Spleen (tissue), 11 donors: ENCODE results near the gene SYNJ1. TPM values are rescaled to one million over a fixed set of nuclear protein-coding genes. Genes with fewer than 3 reads are reported as not detected.

Source experiments
- DNase-seq: peaks from one replicate; pipeline ENCODE4 v3.0.0-alpha.2; 2020
- H3K27ac ChIP-seq, 8 donors: fragments of 200-600 bp; sonication (generic) in 7 of 8; 1 replicate in 4 of 8; 2 replicates in 4 of 8; pipeline versions ENCODE4 v1.5.0 to v1.8.0; 2016 to 2021; ENCODE audit warnings: inconsistent platforms in 4 of 8, mild to moderate bottlenecking in 4 of 8, moderate library complexity in 1 of 8
- H3K27me3 ChIP-seq, 7 donors: fragments of 200-600 bp; sonication (generic) in 6 of 7; replicated peaks in 1 of 7; 1 replicate in 4 of 7; 2 replicates in 3 of 7; pipeline versions ENCODE4 v1.5.0 to v1.8.0; 2016 to 2021; ENCODE audit warnings: inconsistent platforms in 3 of 7, mild to moderate bottlenecking in 1 of 7
- H3K36me3 ChIP-seq, 6 donors: fragments of 200-600 bp; sonication (generic) in 5 of 6; 1 replicate in 4 of 6; 2 replicates in 2 of 6; pipeline versions ENCODE4 v1.5.0 to v1.8.0; 2016 to 2021; ENCODE audit warnings: inconsistent platforms in 2 of 6
- H3K4me1 ChIP-seq, 6 donors: fragments of 200-600 bp; sonication (generic) in 5 of 6; 1 replicate in 3 of 6; 2 replicates in 3 of 6; pipeline versions ENCODE4 v1.5.0 to v1.8.0; 2016 to 2021; ENCODE audit warnings: inconsistent platforms in 3 of 6
- H3K4me3 ChIP-seq, 8 donors: fragments of 200-600 bp; sonication (generic) in 7 of 8; 1 replicate in 4 of 8; 2 replicates in 4 of 8; pipeline versions ENCODE4 v1.5.0 to v1.8.0; 2016 to 2021; ENCODE audit warnings: inconsistent platforms in 4 of 8, mild to moderate bottlenecking in 4 of 8, moderate library complexity in 2 of 8
- H3K9me3 ChIP-seq, 8 donors: fragments of 200-600 bp; sonication (generic) in 7 of 8; 1 replicate in 4 of 8; 2 replicates in 4 of 8; pipeline versions ENCODE4 v1.5.0 to v1.8.0; 2016 to 2021; ENCODE audit warnings: inconsistent platforms in 4 of 8
- CTCF ChIP-seq, 11 experiments: fragments of 200-600 bp in 7 of 11; fragments of 450-650 bp in 4 of 11; sonication (generic) in 4 of 11; IDR thresholded peaks in 8 of 11; conservative IDR thresholded peaks in 3 of 11; 1 replicate in 7 of 11; 2 replicates in 4 of 11; pipeline versions ENCODE4 v1.4.0 to v1.8.0; 2016 to 2021; ENCODE audit warnings: antibody characterized with exemption in 11 of 11, inconsistent platforms in 4 of 11, mild to moderate bottlenecking in 1 of 11
- POLR2A ChIP-seq, 3 donors: fragments of 450-650 bp; IDR thresholded peaks; one replicate each; pipeline ENCODE4 v1.5.1; 2017; ENCODE audit warnings: antibody characterized with exemption in 3 of 3, mild to moderate bottlenecking in 1 of 3
- POLR2AphosphoS5 ChIP-seq, 3 donors: sonication (generic); formaldehyde crosslinking; IDR thresholded peaks; one replicate each; pipeline ENCODE4 v1.5.1; 2017; ENCODE audit warnings: antibody characterized with exemption in 3 of 3
- WGBS, 5 donors: extraction: QIAGEN DNeasy Blood & Tissue Kit in 3 of 5; methylation state at CpG; one replicate each; pipeline versions ENCODE4 v1.1.5 to v1.1.7; 2013 to 2018; 5-methylcytosine and 5-hydroxymethylcytosine counted together
- intact Hi-C: fragments of 100-400 bp; cut with DNase I; formaldehyde crosslinking; loops from one replicate; pipeline ENCODE4 v1.15.0; 2023; ENCODE audit warnings: low total_unique reads
- polyA plus RNA-seq, 3 donors: library from polyadenylated mRNA; stranded (reverse); fragments of 200-250 nt; gene quantifications; one replicate each; pipeline ENCODE4 v1.2.1, GENCODE V29; 2013
- total RNA-seq, 7 donors: library from RNA; depleted of rRNA in 3 of 7; stranded (reverse); fragments of >200 nt in 3 of 7; fragmentation: NEBNext Ultra II Directional in 4 of 7; extraction: Animal tissue kit (Norgen Biotek cat#: 25700) in 4 of 7; gene quantifications; one replicate each; pipeline versions ENCODE4 v1.1.0 to v1.2.1, GENCODE V29; 2016 to 2021
- donor health status: healthy with polysubstance abuse.
- donor health status: DM: no; HTN: no; CAD: no; lungs with moderate emphysema.
- donor health status: DM: no; HTN: no; CAD: no.
- donor health status: Bipolar disorder and iron deficiency.
- donor health status: healthy.
- donor health status: DM: no; HTN: no; CAD: no.
- donor health status: DM: yes; HTN: yes; CAD: no.

The SYNJ1 gene
- total and polyA plus RNA-seq, 10 donors = 3.3 to 30.3 (median 18.7) TPM

- no peak overlapping the region for H3K27ac ChIP-seq
- peaks cover 0 to 85% (median 51%) of the 10 kb centered on the region in 6 donors for H3K36me3 ChIP-seq
- intact Hi-C loops = no loop called here
- H3K4me3 ChIP-seq = no peak overlapping the region
- no peaks in the 10 kb centered on the region for H3K27me3 ChIP-seq
- no peak for DNase-seq
- no peak for TF ChIP-seq POLR2A (IDR thresholded peaks at IDR 0.05)
- WGBS, 5 donors = 77 to 91% (median 79%) methylated on average over 1 of the region's 1 CpG
- H3K4me1 ChIP-seq = peaks cover 7 to 56% (median 30%) of the 10 kb centered on the region in 6 donors
- no peaks in the 10 kb centered on the region for H3K9me3 ChIP-seq
Measured at GRCh38 chr21:32764186-32764585, 36.4 kb upstream of the SYNJ1 start.

- intact Hi-C loops = no loop called here
- Histone ChIP-seq H3K9me3 (no peaks in the 10 kb centered on the region), H3K27ac (no peak overlapping the region), H3K4me1 (no peaks in the 10 kb centered on the region), H3K36me3 (peaks cover 0 to 100% (median 82%) of the 10 kb centered on the region in 6 donors), H3K4me3 (no peak overlapping the region), H3K27me3 (no peaks in the 10 kb centered on the region)
- DNase-seq = no peak
- 82 to 100% (median 93%) methylated on average over 1 of the region's 1 CpG for WGBS, 5 donors
- no peak for TF ChIP-seq POLR2A (IDR thresholded peaks at IDR 0.05)
- TF ChIP-seq CTCF (IDR thresholded peaks at IDR 0.05 in 8 of 11, conservative IDR thresholded peaks at IDR 0.05 in 3 of 11) = no peak
- TF ChIP-seq POLR2AphosphoS5 (IDR thresholded peaks at IDR 0.05) = no peak
Measured at GRCh38 chr21:32757804-32758203, 30.0 kb upstream of the SYNJ1 start.

- Histone ChIP-seq H3K4me1 (no peaks in the 10 kb centered on the region), H3K27ac (no peak overlapping the region), H3K27me3 (no peaks in the 10 kb centered on the region), H3K4me3 (no peak overlapping the region), H3K36me3 (peaks cover 0 to 100% (median 73%) of the 10 kb centered on the region in 6 donors), H3K9me3 (no peaks in the 10 kb centered on the region)
- intact Hi-C loops = no loop called here
- no peak for DNase-seq
- 92 to 100% (median 96%) methylated on average over 1 of the region's 1 CpG for WGBS, 5 donors
- no peak for TF ChIP-seq POLR2A (IDR thresholded peaks at IDR 0.05)
- no peak for TF ChIP-seq CTCF (IDR thresholded peaks at IDR 0.05 in 8 of 11, conservative IDR thresholded peaks at IDR 0.05 in 3 of 11)
- no peak for TF ChIP-seq POLR2AphosphoS5 (IDR thresholded peaks at IDR 0.05)
Measured at GRCh38 chr21:32756096-32756495, 28.3 kb upstream of the SYNJ1 start.

- DNase-seq = no peak
- H3K27ac ChIP-seq = no peak overlapping the region
- intact Hi-C loops = no loop called here
- H3K36me3 ChIP-seq = peaks cover 0 to 100% (median 74%) of the 10 kb centered on the region in 6 donors
- H3K9me3 ChIP-seq = no peaks in the 10 kb centered on the region
- H3K27me3 ChIP-seq = no peaks in the 10 kb centered on the region
- H3K4me3 ChIP-seq = no peak overlapping the region
- TF ChIP-seq CTCF (IDR thresholded peaks at IDR 0.05 in 8 of 11, conservative IDR thresholded peaks at IDR 0.05 in 3 of 11) = no peak
- no peak for TF ChIP-seq POLR2AphosphoS5 (IDR thresholded peaks at IDR 0.05)
- TF ChIP-seq POLR2A (IDR thresholded peaks at IDR 0.05) = no peak
- H3K4me1 ChIP-seq = no peaks in the 10 kb centered on the region
- 92 to 96% (median 93%) methylated on average over 6 of the region's 6 CpGs for WGBS, 5 donors
Measured at GRCh38 chr21:32753818-32754585, 26.2 kb upstream of the SYNJ1 start.
